CD4-positive, alpha-beta T cell (primary cell): ENCODE data around the gene TBC1D24. TPM values are rescaled to one million over a fixed set of nuclear protein-coding genes. Genes with fewer than 3 reads are reported as not detected.

ENCODE experiments used
- ATAC-seq: fragments of 200-7000 bp; cut with Tn5 transposase; one replicate; pipeline ENCODE4 v1.10.0; 2022; ENCODE audit warnings: mild to moderate bottlenecking; ENCODE audit not compliant: poor library complexity
- CTCF ChIA-PET: fragments of 350-600 bp; sonication (Branson Sonifier 250); formaldehyde crosslinking; loops from one replicate; lab custom pipeline; 2021; ENCODE audit warnings: antibody characterized with exemption, inconsistent platforms; lab: Charles Lee
- POLR2A ChIA-PET: fragments of 350-600 bp; sonication (Branson Sonifier 250); formaldehyde crosslinking; loops from one replicate; lab custom pipeline; 2021; ENCODE audit warnings: antibody characterized with exemption, inconsistent platforms; lab: Charles Lee
- DNase-seq, 14 experiments: peaks; one replicate each; pipeline ENCODE4 v3.0.0-alpha.2; 2013 to 2020; ENCODE audit warnings: mixed read lengths in 2 of 14
- H3K27ac ChIP-seq, 2 donors: one replicate each; pipeline versions ENCODE4 v1.5.1 to v1.7.0; 2013; ENCODE audit warnings: low read length in 2 of 2, low read depth in 1 of 2, mild to moderate bottlenecking in 1 of 2
- H3K27me3 ChIP-seq, 2 experiments: 1 replicate in 1 of 2; 2 replicates in 1 of 2; pipeline versions ENCODE4 v1.6.1 to v1.7.0; 2013; ENCODE audit warnings: low read length in 2 of 2, control low read depth in 1 of 2, mild to moderate bottlenecking in 1 of 2, moderate library complexity in 1 of 2; ENCODE audit not compliant: insufficient read depth in 2 of 2, control insufficient read depth in 1 of 2
- H3K36me3 ChIP-seq: one replicate; pipeline ENCODE4 v1.6.1; 2013; ENCODE audit warnings: low read length, control low read depth; ENCODE audit not compliant: insufficient read depth
- H3K4me1 ChIP-seq: one replicate; pipeline ENCODE4 v1.6.1; 2013; ENCODE audit warnings: low read length, control low read depth; ENCODE audit not compliant: insufficient read depth
- H3K4me3 ChIP-seq: one replicate; pipeline ENCODE4 v1.5.1; 2013; ENCODE audit warnings: mild to moderate bottlenecking, low read length, moderate library complexity
- H3K9me3 ChIP-seq, 2 experiments: 1 replicate in 1 of 2; 2 replicates in 1 of 2; pipeline versions ENCODE4 v1.6.1 to v1.7.0; 2013; ENCODE audit warnings: low read length in 2 of 2, mild to moderate bottlenecking in 2 of 2, control low read depth in 1 of 2, moderate library complexity in 1 of 2; ENCODE audit not compliant: control insufficient read depth in 1 of 2, insufficient read depth in 1 of 2
- H3K27ac Mint-ChIP-seq: one replicate; pipeline ENCODE4 v1.8.0; 2020; ENCODE audit warnings: mixed read lengths
- H3K27me3 Mint-ChIP-seq: one replicate; pipeline ENCODE4 v1.8.0; 2021; ENCODE audit warnings: mixed read lengths
- H3K36me3 Mint-ChIP-seq: one replicate; pipeline ENCODE4 v1.8.0; 2021; ENCODE audit warnings: low read depth, mixed read lengths
- H3K4me1 Mint-ChIP-seq: one replicate; pipeline ENCODE4 v1.8.0; 2021; ENCODE audit warnings: low read depth, mixed read lengths
- H3K4me3 Mint-ChIP-seq: one replicate; pipeline ENCODE4 v1.8.0; 2020; ENCODE audit warnings: mild to moderate bottlenecking, mixed read lengths
- H3K9me3 Mint-ChIP-seq: one replicate; pipeline ENCODE4 v1.8.0; 2020; ENCODE audit warnings: mixed read lengths
- intact Hi-C, 2 experiments: fragments of 100-400 bp; cut with DNase I in 1 of 2; cut with micrococcal nuclease in 1 of 2; formaldehyde crosslinking; loops; one replicate each; pipeline versions ENCODE4 v1.15.1 to v1.9.0; 2023 to 2025; cut with DNase I, micrococcal nuclease
- total RNA-seq, 174 experiments: library from RNA in 2 of 174; stranded (reverse) in 2 of 174; gene quantifications; one replicate each; pipeline ENCODE4 v1.2.3 and lab custom pipeline; 2021 to 2026
- TF ChIP-seq, protein P1 (sequence below): fragments of 200-600 bp; IDR thresholded peaks from one replicate; pipeline ENCODE4 v1.8.0; 2022; ENCODE audit warnings: antibody characterized with exemption, mild to moderate bottlenecking

The TBC1D24 gene
- total RNA-seq, 2 experiments from 2014 or later: 1.2 to 2.1 TPM

- H3K27ac ChIP-seq: no peak overlapping the region
Observed at GRCh38 chr16:2528161-2529060, 53.5 kb downstream of the TBC1D24 start.

DNA sequence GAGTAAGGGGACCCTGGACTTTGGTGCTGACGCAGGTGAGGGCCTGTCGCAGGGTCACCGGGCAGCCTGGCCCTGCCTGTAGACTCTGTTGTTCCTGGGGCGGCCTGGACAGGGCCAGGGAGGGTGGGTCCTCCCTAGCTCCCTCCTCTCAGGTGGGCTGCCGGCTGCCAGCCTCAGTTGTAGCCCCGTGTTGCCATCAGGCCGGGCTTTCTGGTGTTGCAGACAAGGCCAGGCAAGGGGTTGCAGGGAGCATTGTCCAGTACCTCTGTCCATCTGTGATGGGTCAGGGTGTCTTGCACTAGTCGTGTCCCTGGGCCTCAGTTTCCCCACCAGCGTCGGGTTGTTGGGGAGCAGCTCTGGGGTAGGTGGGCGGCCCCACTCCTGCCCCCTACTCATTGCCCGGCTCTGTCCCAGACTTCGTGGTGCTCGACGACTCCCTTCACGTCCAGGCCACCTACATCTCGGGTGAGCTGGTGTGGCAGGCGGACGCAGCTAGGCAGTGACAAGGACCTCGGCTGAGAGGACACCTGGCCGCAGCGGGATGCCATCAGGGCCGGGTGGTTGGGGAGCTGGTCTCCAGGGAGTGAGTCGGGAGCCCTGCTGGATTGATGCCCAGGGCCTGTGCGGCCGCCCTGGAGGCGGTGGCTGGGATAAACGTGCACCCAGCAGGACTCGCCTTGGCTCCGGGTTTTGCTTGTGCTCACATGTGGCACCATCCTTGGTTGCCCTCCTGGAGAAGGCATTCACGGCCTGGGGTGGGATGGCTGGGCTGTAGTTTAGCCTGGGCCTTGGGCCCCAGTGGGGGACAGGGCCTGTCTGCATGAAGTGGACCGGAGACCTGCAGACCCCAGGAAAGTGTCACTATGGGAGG, 54.4 kb downstream of the TBC1D24 start:
- ChIA-PET CTCF (no interaction called here), POLR2A (interaction anchor here (0.8 to 4.2 kb wide), 3 partner anchors 10 to 15 kb away, joined by 3 to 135 read pairs (median 7); partner anchors contain the start of genes AMDHD2 and ATP6V0C)
- H3K9me3 Mint-ChIP-seq: no peaks in the 10 kb centered on the region
- intact Hi-C loops: no loop called here
- Histone ChIP-seq H3K27me3 (no peaks in the 10 kb centered on the region), H3K36me3 (peaks cover 44% of the 10 kb centered on the region), H3K27ac (no peak overlapping the region), H3K4me3 (no peak overlapping the region), H3K9me3 (no peaks in the 10 kb centered on the region), H3K4me1 (peaks cover 19% of the 10 kb centered on the region)
- TF ChIP-seq, protein P1, sequence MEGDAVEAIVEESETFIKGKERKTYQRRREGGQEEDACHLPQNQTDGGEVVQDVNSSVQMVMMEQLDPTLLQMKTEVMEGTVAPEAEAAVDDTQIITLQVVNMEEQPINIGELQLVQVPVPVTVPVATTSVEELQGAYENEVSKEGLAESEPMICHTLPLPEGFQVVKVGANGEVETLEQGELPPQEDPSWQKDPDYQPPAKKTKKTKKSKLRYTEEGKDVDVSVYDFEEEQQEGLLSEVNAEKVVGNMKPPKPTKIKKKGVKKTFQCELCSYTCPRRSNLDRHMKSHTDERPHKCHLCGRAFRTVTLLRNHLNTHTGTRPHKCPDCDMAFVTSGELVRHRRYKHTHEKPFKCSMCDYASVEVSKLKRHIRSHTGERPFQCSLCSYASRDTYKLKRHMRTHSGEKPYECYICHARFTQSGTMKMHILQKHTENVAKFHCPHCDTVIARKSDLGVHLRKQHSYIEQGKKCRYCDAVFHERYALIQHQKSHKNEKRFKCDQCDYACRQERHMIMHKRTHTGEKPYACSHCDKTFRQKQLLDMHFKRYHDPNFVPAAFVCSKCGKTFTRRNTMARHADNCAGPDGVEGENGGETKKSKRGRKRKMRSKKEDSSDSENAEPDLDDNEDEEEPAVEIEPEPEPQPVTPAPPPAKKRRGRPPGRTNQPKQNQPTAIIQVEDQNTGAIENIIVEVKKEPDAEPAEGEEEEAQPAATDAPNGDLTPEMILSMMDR: no peak
- H3K27ac Mint-ChIP-seq: peak overlapping the region; percentile 82
- H3K36me3 Mint-ChIP-seq: peaks cover 57% of the 10 kb centered on the region
- H3K27me3 Mint-ChIP-seq: peaks cover 8% of the 10 kb centered on the region
- H3K4me3 Mint-ChIP-seq: peak overlapping the region; percentile 48
- ATAC-seq (no peak), DNase-seq (peak in 1 of 14 experiments; percentile 43)
- H3K4me1 Mint-ChIP-seq: peaks cover 25% of the 10 kb centered on the region

More at GRCh38 chr16:2528161-2529060, 53.5 kb downstream of the TBC1D24 start:
- Mint-ChIP-seq H3K4me3 (no peak overlapping the region), H3K36me3 (peaks cover 66% of the 10 kb centered on the region), H3K9me3 (no peaks in the 10 kb centered on the region), H3K4me1 (peaks cover 32% of the 10 kb centered on the region), H3K27me3 (peaks cover 8% of the 10 kb centered on the region), H3K27ac (no peak overlapping the region)
- Histone ChIP-seq H3K9me3 (no peaks in the 10 kb centered on the region), H3K27me3 (no peaks in the 10 kb centered on the region), H3K36me3 (peaks cover 53% of the 10 kb centered on the region), H3K4me1 (peaks cover 20% of the 10 kb centered on the region), H3K4me3 (no peak overlapping the region)
- ATAC-seq: no peak
- intact Hi-C loops: no loop called here
- CTCF ChIA-PET: no interaction called here
- TF ChIP-seq, protein P1: no peak
- peak in 1 of 14 experiments; percentile 33 for DNase-seq
- POLR2A ChIA-PET: interaction anchor here (0.8 to 2.0 kb wide), 2 partner anchors 12 to 15 kb away, joined by 3 to 7 read pairs; partner anchors contain the start of gene ATP6V0C
